Psoas muscle (tissue), 8 donors: ENCODE data around the gene GNS. TPM values are rescaled to one million over a fixed set of nuclear protein-coding genes. Genes with fewer than 3 reads are reported as not detected.
"Not testable (repeated sequence)": the region's sequence is repeated elsewhere in the genome, so short reads cannot be mapped to it uniquely, and the experiment has no call there.

Experiments used
- ATAC-seq, 4 donors: fragments of 200-7000 bp; cut with Tn5 transposase; one replicate each; pipeline ENCODE4 v1.9.1; 2020; ENCODE audit warnings: moderate library complexity in 3 of 4, mild to moderate bottlenecking in 2 of 4
- DNase-seq, 2 donors: peaks; one replicate each; pipeline ENCODE4 v3.0.0-alpha.2; 2020
- H3K27ac ChIP-seq: fragments of 200-600 bp; one replicate; pipeline ENCODE4 v1.8.0; 2022
- H3K27me3 ChIP-seq, 3 donors: fragments of 200-600 bp in 1 of 3; one replicate each; pipeline versions ENCODE4 v1.6.1 to v1.8.0; 2013 to 2022; ENCODE audit warnings: low read length in 2 of 3, mild to moderate bottlenecking in 2 of 3, moderate library complexity in 1 of 3; ENCODE audit not compliant: insufficient read depth in 3 of 3
- H3K36me3 ChIP-seq, 2 donors: fragments of 200-600 bp in 1 of 2; one replicate each; pipeline versions ENCODE4 v1.6.1 to v1.8.0; 2013 to 2022; ENCODE audit warnings: low read depth in 1 of 2, mild to moderate bottlenecking in 1 of 2, moderate library complexity in 1 of 2; ENCODE audit not compliant: insufficient read depth in 1 of 2
- H3K4me1 ChIP-seq: fragments of 200-600 bp; one replicate; pipeline ENCODE4 v1.8.0; 2022
- H3K4me3 ChIP-seq: fragments of 200-600 bp; one replicate; pipeline ENCODE4 v1.8.0; 2022; ENCODE audit warnings: mild to moderate bottlenecking
- H3K9me3 ChIP-seq: fragments of 200-600 bp; one replicate; pipeline ENCODE4 v1.8.0; 2022
- WGBS, 3 donors: extraction: QIAGEN DNeasy Blood & Tissue Kit; methylation state at CpG; one replicate each; pipeline versions ENCODE4 v1.1.6 to v1.1.7; 2013; 5-methylcytosine and 5-hydroxymethylcytosine counted together
- intact Hi-C, 2 donors: fragments of 100-400 bp; cut with DNase I; formaldehyde crosslinking; loops; one replicate each; pipeline versions ENCODE4 v1.11.0 to v1.14.2; 2022
- polyA plus RNA-seq, 3 donors: library from polyadenylated mRNA; stranded (reverse); fragments of 200-250 nt; gene quantifications; one replicate each; pipeline ENCODE4 v1.2.3, GENCODE V29; 2013
- total RNA-seq, 4 donors: library from RNA; stranded (reverse); fragmentation: NEBNext Ultra II Directional in 2 of 4; extraction: Animal tissue kit (Norgen Biotek cat#: 25700) in 2 of 4; gene quantifications; one replicate each; pipeline versions ENCODE4 v1.2.1 to v1.2.4, GENCODE V29; 2021 to 2023
- TF ChIP-seq, protein P1 (sequence below): fragments of 200-600 bp; IDR thresholded peaks from one replicate; pipeline ENCODE4 v1.8.0; 2022; ENCODE audit warnings: antibody characterized with exemption
- donor health status: healthy with polysubstance abuse.
- donor health status: DM: no; HTN: no; CAD: no; lungs with moderate emphysema.
- donor health status: Bipolar disorder and iron deficiency.
- donor health status: healthy.
- donor health status: DM: yes; HTN: yes; CAD: no.
- donor health status: DM: no; HTN: no; CAD: no.
- donor health status: DM: no; HTN: no; CAD: no.
- donor health status: DM: yes; HTN: yes; CAD: no.

GNS gene
- total and polyA plus RNA-seq, 7 donors: 18.7 to 55.3 (median 36.5) TPM

DNA sequence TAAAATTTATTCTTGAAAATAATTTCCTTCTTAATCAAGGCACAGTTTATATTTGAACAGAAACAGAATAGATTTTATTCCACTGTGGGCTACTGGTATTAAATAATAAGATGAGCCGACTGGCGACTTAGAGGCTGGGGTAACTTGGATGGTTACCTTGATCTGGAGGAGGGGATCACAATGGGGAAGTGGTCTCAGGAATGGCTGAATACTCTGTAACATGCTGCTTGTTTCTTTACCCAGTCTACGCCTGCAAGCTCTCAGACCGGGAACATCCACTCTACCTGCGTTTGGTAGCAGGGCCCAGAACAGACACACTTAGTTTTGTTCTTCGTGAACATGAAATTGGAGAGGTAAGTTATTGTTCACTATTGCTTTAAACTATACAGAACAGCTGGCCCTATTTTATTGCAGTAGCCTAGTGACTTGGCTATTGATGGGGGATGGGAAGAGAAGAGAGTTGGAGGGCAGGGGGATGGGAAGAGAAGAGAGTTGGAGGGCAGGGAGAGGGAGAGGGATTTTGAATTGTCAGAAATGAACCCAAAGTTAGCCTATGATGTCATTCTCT is 67.9 kb downstream of the GNS start:
- H3K27ac ChIP-seq: peak overlapping the region; percentile 67
- H3K9me3 ChIP-seq: no peaks in the 10 kb centered on the region
- intact Hi-C loops: loop anchor here in 1 of 2 donors (5.0 kb wide), 1 partner anchor 79 kb away; the partner anchor contains the start of gene RASSF3
- no peaks in the 10 kb centered on the region for H3K27me3 ChIP-seq
- no peak overlapping the region for H3K4me3 ChIP-seq
- WGBS, 3 donors: 70 to 84% (median 78%) methylated on average over 6 of the region's 6 CpGs
- DNase-seq (no peak), ATAC-seq (peak in 2 of 4 donors; percentile 62 to 72)
- H3K36me3 ChIP-seq: peaks cover 5 to 15% of the 10 kb centered on the region in 2 donors
- H3K4me1 ChIP-seq: peaks cover 21% of the 10 kb centered on the region
- TF ChIP-seq, protein P1, sequence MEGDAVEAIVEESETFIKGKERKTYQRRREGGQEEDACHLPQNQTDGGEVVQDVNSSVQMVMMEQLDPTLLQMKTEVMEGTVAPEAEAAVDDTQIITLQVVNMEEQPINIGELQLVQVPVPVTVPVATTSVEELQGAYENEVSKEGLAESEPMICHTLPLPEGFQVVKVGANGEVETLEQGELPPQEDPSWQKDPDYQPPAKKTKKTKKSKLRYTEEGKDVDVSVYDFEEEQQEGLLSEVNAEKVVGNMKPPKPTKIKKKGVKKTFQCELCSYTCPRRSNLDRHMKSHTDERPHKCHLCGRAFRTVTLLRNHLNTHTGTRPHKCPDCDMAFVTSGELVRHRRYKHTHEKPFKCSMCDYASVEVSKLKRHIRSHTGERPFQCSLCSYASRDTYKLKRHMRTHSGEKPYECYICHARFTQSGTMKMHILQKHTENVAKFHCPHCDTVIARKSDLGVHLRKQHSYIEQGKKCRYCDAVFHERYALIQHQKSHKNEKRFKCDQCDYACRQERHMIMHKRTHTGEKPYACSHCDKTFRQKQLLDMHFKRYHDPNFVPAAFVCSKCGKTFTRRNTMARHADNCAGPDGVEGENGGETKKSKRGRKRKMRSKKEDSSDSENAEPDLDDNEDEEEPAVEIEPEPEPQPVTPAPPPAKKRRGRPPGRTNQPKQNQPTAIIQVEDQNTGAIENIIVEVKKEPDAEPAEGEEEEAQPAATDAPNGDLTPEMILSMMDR: no peak

DNA sequence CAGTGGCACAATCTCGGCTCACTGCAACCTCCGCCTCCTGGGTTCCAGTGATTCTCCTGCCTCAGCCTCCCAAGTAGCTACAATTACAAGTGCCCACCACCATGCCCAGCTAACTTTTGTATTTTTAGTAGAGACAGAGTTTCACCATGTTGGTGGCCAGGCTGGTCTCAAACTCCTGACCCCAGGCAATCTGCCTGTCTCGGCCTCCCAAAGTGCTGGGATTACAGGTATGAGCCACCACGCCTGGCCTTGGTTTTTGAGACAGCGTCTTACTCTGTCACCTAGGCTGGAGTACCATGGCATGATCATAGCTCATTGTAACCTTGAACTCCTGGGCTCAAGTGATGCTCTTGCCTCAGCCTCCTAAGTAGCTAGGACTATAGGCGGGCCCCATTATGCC is 69.0 kb downstream of the GNS start:
- peaks cover 21% of the 10 kb centered on the region for H3K4me1 ChIP-seq
- not testable (repeated sequence) for H3K27me3 ChIP-seq, H3K9me3 ChIP-seq, H3K4me3 ChIP-seq, DNase-seq, ATAC-seq, H3K27ac ChIP-seq
- 95 to 99% (median 98%) methylated on average over 6 of the region's 6 CpGs for WGBS, 3 donors
- intact Hi-C loops: loop anchor here in 1 of 2 donors (5.0 kb wide), 1 partner anchor 78 kb away; the partner anchor contains the start of gene RASSF3
- peaks cover 5 to 21% of the 10 kb centered on the region in 2 donors for H3K36me3 ChIP-seq

DNA sequence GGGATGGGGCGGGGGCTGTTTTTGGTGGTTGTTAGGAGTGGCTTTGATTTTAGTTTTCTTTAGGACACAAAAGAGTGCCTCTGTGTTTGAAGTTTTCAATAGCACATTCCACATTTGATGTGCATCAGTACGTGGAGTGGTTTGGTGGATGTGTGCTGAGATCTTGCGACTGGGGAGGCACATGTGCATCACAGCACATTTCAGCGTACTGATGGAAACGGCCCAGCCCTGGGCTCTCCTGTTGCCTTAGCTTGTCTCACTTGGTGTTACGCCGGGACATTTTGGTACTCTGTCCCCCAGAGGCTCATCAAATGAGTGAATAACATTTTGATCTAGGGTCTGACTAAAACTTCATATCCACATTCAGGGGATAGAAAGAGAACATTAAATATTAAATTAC is 70.5 kb downstream of the GNS start:
- intact Hi-C loops: no loop called here
- H3K36me3 ChIP-seq: peaks cover 5 to 17% of the 10 kb centered on the region in 2 donors
- peaks cover 21% of the 10 kb centered on the region for H3K4me1 ChIP-seq
- no peak overlapping the region for H3K4me3 ChIP-seq
- no peaks in the 10 kb centered on the region for H3K9me3 ChIP-seq
- DNase-seq (no peak), ATAC-seq (no peak)
- 46 to 76% (median 55%) methylated on average over 7 of the region's 7 CpGs for WGBS, 3 donors
- H3K27ac ChIP-seq: no peak overlapping the region
- H3K27me3 ChIP-seq: no peaks in the 10 kb centered on the region
- TF ChIP-seq, protein P1: no peak

DNA sequence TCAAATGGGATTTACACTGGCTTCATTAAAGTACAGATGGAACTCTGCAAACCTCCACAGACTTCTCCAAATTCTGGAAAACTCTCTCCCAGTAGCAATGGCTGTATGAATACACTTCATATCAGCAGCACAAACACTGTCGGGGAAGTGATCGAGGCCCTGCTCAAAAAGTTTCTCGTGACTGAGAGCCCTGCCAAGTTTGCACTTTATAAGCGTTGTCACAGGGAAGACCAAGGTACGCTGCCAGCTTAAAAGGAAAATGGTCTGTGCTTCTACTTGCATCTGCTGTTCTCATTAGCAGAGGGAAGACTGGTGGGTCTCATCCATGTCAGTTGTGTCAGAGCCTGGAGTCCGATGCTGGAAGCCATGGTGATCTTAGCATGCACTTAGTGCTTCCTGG is 71.0 kb downstream of the GNS start:
- no peaks in the 10 kb centered on the region for H3K27me3 ChIP-seq
- H3K9me3 ChIP-seq: no peaks in the 10 kb centered on the region
- ATAC-seq (no peak), DNase-seq (no peak)
- intact Hi-C loops: no loop called here
- TF ChIP-seq, protein P1: no peak
- H3K27ac ChIP-seq: no peak overlapping the region
- H3K4me3 ChIP-seq: no peak overlapping the region
- peaks cover 21% of the 10 kb centered on the region for H3K4me1 ChIP-seq
- 34 to 59% (median 41%) methylated on average over 6 of the region's 6 CpGs for WGBS, 3 donors
- H3K36me3 ChIP-seq: peaks cover 5 to 13% of the 10 kb centered on the region in 2 donors

DNA sequence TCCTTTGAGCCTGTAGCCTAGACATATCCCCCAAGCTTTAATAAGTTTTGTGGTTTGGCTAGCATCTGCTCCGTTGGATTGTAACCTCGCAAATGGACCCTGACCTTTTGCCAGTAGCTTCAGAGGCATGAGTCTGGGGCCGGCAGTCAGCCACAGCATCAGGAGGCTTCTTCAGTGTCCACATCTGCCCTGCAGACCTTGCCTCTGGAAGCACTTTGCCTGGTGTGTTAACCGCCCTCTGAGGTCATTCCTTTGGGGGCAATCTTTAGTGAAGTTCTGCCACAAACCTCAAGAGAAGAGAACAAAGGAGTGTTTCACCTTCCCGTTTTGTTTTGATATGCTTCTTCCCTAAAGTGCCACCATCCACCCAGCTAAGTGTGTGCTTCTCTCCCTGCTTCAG is 71.4 kb downstream of the GNS start:
- Histone ChIP-seq H3K36me3 (peaks cover 5 to 13% of the 10 kb centered on the region in 2 donors), H3K4me1 (peaks cover 21% of the 10 kb centered on the region)
- no peak for ATAC-seq

More for the DNA sequence above, 71.4 kb downstream of the GNS start:
- Histone ChIP-seq H3K27ac (no peak overlapping the region), H3K9me3 (no peaks in the 10 kb centered on the region), H3K4me3 (no peak overlapping the region), H3K27me3 (no peaks in the 10 kb centered on the region)
- TF ChIP-seq, protein P1: no peak
- no peak for DNase-seq
- intact Hi-C loops: no loop called here
- WGBS, 3 donors: 35 to 46% (median 45%) methylated on average over 5 of the region's 5 CpGs
